NOMO-1 (cell line): ENCODE data around the gene DDX10.

Experiments
- DNase-seq, 2 experiments: peaks; one replicate each; lab custom pipeline; 2025; ENCODE audit not compliant: unreplicated experiment in 2 of 2; lab: John Stamatoyannopoulos, UW

DDX10 gene

GRCh38 chr11:108865406-108865805 lies 200.5 kb downstream of the DDX10 start:
- DNase-seq, result no peak

- DNase-seq, result no peak
Measured at GRCh38 chr11:108866781-108867180, 201.9 kb downstream of the DDX10 start.

DNA sequence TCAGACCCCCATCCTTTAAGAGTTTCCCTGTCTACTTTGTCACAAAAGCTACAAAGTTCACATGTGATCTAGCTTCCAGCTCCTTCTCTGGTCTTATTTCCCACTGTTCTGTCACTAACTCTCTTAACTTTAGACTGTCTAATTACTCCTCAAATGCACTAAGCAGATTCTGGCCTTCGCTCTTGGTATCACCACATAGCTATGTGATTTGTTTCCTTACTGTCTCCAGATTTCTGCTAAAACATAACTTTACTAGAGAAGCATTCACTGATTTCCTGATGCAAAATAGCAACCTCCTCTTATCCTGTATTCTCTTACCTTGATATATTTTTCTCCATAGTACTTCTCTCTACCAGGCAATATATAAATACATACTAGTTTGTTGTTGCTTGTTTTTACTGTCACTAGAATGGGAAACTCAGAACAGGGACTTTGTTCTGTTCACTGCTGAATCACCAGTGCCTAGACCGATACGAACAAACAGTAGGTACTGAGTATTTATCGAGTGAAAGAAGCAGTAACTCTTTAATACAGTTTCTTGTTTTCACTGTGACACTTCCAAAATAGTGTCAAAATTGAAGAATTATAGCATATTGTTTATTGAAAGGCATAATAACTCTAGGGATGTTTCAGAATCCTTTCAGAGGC lies 205.6 kb downstream of the DDX10 start:
- DNase-seq, result no peak

DNA sequence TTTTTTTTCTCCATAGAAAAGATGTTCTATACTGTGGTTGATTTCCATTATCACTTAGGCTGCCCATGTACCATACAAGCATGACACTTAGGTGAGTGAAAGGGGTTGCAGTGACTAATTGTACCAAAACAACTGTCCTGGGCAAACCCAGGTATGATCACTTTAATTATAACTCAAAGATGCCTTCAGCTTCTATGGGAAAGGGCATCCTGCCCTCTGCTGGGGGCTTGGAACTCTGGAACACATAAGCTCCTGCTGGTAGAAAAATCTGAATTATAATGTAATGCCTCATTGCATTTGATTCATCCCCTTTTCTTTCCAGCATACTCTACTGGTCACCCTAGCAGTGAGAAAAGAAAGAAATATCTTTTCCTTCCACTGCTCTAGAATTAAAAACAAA lies 206.3 kb downstream of the DDX10 start:
- no peak for DNase-seq

GRCh38 chr11:108871867-108872266 lies 207.0 kb downstream of the DDX10 start:
- no peak for DNase-seq

GRCh38 chr11:108872781-108873291 lies 208.0 kb downstream of the DDX10 start:
- DNase-seq, result no peak

DNA sequence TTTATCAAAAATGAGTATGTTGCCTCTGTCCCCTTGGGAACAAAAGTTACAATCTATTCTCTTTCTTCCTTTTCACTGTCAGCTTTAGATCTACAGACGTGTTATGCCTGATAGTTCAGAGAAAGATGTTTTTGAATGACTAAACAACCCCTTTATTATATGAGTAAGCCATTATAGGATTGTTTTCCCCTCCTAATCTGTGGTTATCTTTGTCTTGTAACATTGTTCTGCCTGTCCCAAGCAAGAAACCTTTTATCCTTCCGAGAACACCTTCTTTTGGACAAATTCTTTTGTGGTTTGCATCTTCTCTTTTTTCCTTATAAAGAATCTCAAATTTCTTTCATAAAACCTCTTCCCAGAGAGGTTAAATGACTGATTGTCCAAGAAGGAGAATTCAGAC lies 208.4 kb downstream of the DDX10 start:
- no peak for DNase-seq

DNA sequence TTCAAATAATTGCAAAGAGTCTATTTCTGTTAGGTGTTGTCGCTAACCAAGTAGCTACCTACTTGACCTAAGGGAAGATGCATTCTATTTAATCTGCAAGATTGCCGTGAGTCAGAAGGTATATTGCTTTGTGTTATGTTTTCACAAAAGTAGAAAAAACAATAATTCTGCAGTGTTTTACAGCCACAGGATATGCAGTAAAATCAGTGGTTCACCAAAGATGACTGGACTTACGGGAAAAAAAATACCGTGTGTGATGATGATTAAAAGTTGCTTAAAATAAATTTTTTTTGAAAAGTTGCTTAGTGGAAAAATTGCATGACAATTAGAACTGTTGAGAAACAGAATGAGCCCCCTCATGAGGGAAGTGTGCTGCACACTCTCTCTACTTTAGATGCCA lies 209.1 kb downstream of the DDX10 start:
- no peak for DNase-seq

DNA sequence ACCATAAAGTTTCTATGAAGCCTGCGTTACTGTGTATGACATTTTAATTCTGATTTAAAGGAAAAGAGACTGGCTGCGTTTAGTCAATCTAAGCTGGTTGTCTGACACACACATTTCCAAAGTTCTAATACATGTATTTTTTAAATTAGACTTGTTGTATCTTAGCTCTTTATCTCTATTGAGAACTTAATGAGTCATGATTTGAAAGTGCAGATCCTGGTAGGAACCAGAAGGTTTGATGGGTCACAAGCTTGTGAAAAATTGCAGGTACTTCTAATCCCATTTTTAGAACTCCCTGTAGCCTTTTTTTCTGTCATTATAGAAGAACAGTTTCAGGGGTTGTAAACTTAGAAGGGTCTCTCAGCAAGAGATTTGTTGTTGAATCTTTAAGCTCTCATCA lies 210.3 kb downstream of the DDX10 start:
- DNase-seq, result no peak

- no peak for DNase-seq
Measured at GRCh38 chr11:108877178-108877577, 212.3 kb downstream of the DDX10 start.

- no peak for DNase-seq
Measured at GRCh38 chr11:108880510-108880909, 215.6 kb downstream of the DDX10 start.

DNA sequence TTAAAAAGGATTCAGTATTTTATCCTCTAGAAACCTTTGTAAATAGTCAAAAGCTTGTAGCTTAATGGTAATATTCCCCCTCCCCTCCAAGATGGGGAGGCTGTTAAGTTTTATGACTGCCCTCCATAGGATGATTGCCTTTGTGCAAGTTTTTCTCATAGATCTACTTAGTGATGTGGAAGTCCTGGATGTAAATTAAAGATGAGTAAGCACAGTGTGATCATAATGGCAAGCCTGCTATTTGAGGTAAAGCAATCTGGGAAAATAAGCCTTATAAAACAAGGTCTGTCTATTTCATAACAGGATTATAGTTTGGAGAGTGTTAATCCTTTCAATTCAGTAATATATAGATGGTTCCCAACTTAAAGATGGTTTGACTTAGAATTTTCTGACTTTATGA lies 216.3 kb downstream of the DDX10 start:
- no peak for DNase-seq

GRCh38 chr11:108882211-108882831 lies 217.5 kb downstream of the DDX10 start:
- no peak for DNase-seq

- DNase-seq, result no peak
Measured at GRCh38 chr11:108886005-108886659, 221.3 kb downstream of the DDX10 start.

DNA sequence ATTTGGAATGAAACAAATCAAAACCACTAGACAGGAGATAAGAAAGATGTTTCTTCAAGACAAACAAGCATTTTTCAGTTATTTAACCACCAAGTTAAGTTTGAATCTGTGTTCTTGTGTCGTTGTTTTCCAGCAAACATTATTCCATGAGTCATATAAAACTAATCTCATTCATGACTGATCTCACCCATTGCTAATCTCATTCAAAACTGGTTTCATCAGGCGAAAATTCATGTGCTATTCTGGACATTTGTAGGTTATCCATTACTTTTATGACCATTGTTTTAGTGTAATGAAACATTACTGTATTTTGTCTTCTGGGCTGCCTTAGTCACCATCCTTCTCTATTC lies 221.8 kb downstream of the DDX10 start:
- DNase-seq, result no peak

DNA sequence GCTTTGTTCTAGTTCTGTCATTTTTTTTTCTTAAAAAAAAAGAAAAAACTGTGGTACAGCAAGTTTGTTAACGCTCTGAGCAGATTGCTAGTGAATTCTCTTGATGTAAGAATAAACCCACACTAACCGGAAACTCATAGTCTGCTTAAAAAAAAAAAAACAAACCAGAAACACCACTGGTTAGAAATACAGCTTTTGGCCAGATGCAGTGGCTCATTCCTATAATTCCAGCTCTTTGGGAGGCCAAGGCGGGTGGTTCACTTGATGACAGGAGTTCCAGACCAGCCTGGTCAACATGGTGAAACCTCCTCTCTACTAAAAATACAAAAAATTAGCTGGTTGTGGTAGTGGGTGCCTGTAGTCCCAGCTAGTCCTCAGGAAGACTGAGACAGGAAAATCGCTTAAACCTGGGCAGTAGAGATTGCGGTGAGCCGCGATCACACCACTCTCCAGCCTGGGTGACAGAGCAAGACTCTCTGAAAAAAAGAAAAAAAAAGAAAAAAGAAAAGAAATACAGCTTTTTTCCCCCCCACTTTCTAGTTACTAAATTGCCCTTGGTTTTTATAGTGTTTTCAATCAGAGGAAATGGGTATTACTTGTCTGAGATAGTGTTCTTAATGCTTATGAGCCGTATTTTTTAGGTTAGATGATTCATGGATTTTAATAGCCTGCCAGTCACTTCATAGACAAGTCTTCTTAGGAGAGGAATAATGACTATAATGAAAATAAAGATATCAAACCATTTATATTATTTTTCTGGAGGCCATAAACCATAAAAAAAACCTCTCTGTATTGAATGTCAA lies 222.8 kb downstream of the DDX10 start:
- DNase-seq, result no peak

DNA sequence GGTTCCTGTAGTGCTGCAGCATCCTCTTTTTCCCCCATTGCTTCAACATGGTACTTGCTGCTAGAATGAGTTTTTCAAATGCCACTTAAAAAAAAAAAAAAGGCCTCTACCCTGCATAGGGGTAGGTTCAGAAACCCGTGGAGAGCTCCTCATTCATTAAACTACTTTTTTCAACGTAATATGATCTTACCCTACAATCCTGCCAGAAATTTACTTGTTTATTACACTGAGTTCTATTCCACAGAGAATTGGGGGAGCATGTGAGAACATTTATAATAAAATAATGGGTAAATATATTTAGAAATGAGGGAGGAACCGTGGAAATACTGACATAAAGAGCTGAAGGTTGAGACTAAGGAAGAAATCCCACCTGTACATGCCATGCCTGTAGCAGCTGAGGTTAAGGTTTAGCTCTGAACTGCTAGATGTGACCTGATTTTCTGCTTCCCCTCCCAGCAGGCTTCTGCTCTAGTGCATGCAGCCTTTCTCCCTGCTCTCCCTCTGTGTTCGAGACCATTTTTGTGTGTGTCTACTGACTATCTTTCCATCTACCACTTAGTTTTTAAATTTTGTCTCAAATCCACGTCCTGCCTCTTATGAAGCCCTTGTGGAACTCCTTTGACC lies 225.7 kb downstream of the DDX10 start:
- DNase-seq, result no peak

DNA sequence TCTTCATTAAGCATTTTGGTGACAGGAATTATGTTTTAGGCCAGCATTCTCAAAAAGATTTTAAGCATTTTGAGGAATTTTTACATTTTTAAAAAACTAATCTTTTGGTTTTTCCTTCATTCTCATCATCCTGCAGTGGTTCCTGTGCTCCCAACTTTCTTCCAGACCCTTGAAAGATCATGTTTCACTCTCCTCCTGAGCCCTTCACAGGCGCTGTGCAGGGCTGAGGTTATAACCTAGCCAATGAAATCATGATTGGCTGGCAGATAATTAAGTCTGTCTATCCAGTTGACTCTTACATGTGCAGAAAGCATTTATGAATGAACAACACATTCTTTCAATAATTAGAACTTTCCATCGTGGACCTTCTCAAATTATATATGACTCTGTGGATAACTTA lies 226.3 kb downstream of the DDX10 start:
- no peak for DNase-seq

DNA sequence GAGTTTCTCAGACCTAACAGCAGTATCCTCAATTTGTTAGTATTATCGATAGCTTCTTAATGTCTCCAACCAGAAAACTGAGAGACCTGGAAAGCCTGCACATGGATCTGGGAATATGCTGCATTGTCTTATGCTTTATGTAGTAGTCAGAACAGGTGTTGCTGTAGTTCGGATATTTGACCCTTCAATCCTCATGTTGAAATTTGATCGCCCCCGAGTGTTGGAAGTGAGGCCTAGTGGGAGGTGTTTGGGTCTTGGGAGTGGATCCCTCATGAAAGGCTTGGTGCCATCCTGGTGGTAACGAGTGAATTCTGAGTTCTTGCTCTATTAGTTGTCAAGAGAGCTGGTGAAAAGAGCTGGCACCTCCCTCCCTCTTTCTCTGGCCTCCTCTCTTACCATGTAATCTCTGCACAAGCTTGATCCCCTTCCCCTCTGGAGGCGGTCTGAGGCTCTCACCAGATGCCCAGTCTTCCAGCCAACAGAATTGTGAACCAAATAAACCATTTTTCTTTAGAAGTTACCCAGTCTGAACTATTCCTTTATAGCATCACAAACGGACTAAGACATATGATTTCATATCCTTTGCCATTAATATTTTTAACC lies 227.1 kb downstream of the DDX10 start:
- DNase-seq, result no peak
